Stimulated activated CD8-positive, alpha-beta memory T cell treated with anti-CD3 and anti-CD28 coated beads, Interleukin-4, amount 100 ng/mL, for 48 hours (primary cell): ENCODE measurements around the gene LPIN1.

Experiments
- DNase-seq: peaks from one replicate; pipeline ENCODE4 v3.0.0-alpha.2; 2020

The LPIN1 gene

DNA sequence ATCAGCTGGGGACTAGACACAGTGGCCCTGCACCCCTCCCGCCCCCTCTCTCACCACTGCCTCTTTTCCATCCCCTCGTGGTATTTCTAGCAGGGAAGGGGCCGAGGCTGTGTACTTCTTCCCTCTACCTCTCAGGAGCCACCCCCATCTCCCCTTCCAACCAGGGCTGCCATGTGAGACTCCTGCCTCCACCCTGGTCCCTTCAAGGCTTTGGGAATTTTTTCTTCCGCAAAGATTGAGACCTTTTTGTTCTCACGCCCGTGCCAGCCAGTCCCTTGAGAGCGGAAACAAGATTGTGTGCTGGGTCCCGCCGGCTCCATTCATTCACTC lies 39.1 kb downstream of the LPIN1 start:
- no peak for DNase-seq

DNA sequence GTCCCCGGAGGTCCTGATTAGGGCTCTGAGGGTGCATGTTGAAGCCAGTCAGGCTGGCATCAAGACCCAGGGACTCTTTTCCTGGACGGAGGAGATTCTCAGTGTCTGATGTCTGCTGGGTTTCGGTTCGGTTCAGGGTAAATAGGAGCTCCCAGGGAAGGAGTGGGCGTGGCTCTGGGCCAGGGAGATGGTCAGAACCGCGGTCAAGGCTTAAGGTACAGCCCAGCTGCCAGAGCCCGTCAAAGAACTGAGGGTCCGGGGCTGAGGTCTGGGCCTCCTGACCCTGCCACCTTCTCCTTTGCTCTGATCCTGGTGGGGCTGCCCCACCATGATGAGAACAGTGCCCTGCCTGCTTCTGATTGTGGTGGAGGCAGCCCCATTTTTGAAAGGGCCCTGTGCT lies 39.8 kb downstream of the LPIN1 start:
- no peak for DNase-seq

- peak; percentile 12 for DNase-seq
These were observed 40.2 kb downstream of the LPIN1 start for GRCh38 chr2:11786592-11786991.

DNA sequence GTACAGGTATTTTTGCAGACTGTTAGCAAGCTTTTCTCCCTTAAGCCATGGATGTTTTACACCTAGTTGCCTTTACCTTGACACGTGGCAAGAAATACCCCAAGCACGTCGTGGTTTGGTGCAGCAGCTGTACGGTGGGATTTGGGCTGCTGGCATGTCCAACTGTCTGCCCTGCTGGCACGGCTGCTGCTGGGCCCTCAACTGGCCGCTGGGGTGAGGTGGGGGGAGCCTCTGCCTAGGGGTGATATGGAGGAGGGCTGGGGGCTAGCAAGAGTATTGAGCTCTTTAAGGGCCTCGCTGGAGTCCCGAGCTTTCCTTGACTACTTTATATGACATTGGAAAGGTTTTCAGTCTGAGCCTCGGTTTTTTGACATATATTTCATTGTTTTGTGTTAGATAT lies 41.6 kb downstream of the LPIN1 start:
- DNase-seq = peak; percentile 6

GRCh38 chr2:11788461-11789124 lies 42.2 kb downstream of the LPIN1 start:
- DNase-seq = no peak

DNA sequence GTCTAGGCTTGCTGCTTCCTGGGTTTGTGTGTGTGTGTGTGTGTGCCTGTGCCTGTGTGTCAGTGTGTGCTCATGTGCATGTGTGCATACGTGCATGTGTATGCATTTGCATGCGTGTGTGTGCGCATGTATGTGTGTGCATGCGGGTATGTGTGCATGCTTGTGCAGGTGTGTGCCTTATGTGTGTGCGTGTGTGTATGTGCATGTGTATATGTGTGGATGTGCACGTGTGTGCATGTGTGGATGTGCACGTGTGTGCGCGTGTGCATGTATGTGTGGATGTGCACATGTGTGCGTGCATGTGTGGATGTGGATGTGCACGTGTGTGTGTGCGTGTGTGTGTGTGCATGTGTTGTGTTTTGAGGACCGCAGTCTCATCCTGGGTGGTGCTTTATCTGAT lies 42.8 kb downstream of the LPIN1 start:
- no peak for DNase-seq

GRCh38 chr2:11790228-11790627 lies 43.8 kb downstream of the LPIN1 start:
- no peak for DNase-seq

DNA sequence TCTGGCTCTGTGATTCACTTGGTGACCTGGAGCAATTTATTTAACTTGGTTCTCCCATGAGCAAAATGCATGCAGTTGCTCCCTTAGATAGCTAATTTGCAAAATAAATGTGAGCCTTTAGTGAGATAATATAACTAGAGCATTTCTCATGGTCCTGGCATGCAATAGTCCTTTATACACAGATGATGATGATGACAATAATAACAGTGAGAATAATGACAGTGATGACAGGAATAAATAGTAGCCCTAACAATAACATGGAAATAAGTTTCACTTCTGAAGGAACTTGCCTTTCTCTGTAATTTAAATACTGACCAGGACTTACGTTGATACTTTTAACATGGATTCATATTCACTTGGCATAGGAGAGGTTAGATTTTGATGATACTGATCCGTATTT lies 49.2 kb downstream of the LPIN1 start:
- no peak for DNase-seq

DNA sequence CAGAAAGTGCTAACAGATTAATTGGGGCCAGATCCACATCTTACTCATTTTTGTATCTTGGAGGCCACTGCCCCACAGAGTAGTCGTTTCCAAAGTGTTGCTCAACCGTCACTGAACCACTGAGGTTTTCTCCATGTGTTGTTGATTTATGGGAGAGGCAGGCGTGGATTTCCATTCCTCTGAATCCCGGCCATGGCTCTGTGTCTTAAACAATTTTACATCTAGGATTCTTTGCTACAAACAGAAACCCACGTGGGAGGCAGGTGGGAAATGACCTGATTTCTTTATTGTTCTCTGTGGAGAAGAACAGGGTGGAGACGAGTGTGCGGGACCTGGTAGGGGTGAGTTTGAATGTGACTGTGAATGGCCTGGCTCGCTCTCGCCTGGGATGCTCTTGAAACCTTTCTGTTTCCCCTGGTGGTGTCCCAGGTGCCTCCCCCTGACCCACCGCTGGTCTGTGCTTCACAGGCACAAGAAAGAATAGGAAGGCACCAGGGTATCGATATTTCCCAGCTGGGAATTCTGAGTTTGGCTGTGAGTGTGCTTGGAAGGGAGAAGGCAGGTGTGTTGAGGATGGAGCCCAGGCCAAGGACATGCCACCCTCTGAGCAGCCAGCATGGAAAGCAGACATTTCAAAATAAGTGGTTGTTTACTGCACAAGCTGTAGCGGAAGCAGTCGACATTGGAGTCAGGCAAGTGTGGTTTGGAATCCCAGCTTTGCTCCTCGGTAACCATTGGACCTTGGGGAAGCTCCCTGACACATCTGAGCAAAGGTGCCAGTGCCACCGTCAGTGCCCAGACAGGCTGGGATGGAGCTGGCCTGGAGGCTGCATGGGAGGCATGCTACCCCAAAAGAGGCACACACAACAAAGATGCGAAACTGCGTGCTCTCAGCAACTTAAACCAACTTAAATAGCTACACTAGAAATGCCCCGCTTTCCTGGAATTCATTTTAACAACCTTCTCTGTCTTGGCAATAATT lies 50.0 kb downstream of the LPIN1 start:
- DNase-seq = no peak

DNA sequence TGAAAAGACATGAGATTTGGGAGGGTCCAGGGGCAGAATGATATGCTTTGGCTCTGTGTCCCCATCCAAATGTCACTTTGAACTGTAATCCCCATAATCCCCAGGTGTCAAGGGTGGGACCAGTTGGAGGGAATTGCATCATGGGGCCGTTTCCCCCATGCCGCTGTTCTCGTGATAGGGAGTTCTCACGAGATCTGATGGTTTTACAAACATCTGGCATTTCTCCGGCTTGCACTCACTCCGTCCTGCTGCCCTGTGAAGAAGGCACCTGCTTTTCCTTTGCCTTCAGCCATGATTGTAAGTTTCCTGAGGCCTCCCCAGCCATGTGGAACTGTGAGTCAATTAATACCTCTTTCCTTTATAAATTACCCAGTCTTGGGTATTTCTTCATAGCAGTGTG lies 51.4 kb downstream of the LPIN1 start:
- DNase-seq = no peak

DNA sequence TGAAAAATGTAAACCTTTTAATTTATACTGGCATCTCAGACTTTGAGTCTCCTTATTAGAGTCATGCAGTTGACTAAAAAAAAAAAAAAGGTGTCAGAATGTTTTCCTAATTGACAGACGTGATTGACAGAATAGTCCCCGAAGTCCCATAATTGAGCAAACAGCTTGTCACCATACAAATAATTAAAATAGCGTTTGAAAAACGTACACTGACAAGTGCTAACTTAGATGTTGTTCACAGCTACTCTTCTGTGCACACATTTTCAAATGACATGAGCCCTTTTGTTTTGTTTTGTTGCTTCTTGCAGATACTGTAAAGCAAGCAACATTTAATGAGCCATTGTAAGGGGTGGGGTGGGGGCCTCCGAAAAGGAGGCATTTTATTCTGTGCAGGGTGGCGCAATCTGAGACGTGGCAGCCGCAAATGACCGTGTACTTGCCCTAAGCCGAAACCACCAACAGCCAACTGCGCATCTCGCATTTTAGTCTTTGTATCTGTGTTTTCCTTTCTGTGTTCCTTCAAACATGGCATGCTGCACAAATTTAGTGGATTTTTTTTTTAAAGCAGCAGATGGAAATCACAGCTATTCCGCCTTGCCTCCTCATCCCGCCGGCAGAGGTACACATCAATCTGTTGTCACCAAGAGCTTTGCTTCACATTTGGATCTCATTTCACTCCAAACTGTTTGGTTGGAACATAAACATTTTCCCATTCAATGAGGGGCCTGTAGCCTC lies 52.4 kb downstream of the LPIN1 start:
- no peak for DNase-seq

DNA sequence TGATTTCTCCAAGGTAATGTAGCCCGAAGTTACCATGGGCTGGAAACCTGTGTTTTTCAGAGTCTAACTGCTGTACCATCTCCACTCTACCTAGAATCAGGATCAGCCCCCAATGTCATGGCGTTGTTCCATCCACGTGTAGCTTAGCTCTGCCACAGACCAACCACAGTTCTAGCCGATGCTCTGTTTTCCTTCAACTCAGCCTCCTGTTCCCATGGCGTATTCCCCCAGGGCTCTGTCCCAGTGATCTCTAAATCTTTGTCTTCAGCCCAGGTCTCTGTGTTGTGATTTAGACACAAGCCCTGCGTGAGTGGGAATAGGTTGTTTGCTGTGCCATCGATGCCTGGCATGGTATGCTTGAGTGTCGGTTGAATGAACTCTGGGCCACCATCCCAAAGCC lies 53.4 kb downstream of the LPIN1 start:
- no peak for DNase-seq

DNA sequence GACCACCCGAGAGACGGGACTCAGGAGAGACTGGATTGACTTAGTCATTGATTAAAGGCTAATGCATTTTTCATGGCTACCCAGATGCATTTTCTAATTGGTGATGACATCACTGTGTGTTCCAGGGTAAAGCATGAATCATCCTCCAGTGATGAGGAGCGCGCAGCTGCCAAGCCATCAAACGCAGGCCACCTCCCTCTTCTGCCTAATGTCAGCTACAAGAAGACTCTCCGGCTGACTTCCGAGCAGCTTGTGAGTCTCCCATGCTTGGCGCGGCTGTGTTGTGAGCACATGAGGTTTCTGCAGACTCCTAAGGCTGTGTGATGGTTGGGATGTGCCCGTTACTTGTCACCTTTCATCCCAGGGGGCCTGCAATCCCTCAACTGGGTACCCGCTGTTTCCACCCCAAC lies 56.4 kb downstream of the LPIN1 start:
- no peak for DNase-seq

DNA sequence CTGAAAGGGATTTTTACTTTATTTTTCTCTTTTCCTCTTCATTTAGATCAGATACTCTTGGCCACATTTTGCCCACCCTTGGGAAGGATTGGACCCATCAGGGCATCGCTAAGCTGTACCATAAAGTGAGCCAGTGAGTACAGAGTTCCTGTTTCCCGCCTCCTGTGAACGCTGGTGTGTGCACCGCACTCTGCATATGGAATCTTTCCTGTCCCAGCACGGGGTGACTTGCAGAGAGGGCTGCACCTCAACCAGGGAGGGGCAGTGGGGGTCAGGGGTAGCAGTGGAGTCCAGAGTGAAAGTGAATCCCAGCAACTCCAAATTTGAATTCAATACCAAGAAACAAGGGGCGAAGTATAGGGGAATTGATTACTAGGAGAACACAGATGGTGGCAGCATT lies 58.6 kb downstream of the LPIN1 start:
- DNase-seq = no peak

- DNase-seq = no peak
These were observed 59.5 kb downstream of the LPIN1 start for GRCh38 chr2:11805920-11806319.

DNA sequence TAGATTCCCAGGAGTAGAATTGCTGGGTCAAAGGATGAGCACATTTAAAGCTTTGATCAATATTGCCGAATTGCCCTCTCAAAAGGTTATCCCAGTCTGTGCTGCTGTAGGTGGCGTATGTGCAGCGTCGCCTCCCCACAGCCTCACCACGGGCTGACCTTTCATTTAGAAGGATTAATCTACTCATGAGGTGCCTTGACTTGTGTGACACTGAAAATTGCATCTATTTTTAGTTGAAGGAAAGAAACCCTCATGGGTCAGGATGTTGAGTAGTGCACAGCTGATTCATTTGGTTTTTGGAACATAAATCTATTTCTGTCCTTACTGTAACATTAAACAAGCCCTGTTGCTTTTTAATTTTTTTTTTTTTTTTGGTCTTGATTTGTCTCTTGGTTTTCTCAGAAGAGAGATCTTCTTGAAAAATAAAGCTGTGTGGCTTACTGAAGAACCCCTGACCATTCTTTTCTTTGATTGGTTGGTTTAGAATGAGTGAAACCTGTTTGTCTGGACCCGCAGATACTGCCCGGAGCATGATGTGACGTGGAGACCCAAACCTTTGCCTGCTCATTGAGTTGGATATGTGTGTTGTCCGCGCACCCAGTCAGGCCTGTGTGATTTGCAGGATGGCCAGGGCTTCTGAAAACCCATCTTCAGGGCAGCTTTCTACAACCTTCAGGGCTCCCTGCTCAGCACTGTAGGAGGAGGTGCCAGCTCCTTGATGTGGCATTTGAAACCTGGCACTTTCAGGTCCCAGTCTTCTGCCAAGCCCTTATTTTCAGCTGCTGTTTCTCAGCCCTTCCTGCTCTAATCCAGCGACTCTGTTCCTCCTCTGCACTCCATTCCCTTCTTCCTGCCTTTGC lies 61.0 kb downstream of the LPIN1 start:
- DNase-seq = no peak

DNA sequence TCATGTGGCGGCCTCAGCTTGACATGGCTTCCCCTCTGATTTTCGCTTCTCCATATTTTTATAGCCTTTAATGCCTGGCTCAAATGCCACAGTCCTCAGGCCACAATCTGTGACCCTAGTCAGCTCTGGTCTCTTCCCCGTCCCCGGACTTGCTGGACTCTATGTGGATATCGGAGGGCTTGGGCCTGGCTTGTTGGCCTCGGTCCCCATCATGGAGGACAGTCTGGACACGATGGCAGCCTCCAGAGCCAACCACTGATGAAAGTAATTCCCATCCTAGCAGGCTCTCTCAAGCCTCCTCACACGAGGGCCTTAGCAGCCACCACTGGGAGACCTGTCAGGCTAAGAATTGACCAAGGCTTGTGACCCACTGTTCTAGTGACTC lies 61.6 kb downstream of the LPIN1 start:
- no peak for DNase-seq

DNA sequence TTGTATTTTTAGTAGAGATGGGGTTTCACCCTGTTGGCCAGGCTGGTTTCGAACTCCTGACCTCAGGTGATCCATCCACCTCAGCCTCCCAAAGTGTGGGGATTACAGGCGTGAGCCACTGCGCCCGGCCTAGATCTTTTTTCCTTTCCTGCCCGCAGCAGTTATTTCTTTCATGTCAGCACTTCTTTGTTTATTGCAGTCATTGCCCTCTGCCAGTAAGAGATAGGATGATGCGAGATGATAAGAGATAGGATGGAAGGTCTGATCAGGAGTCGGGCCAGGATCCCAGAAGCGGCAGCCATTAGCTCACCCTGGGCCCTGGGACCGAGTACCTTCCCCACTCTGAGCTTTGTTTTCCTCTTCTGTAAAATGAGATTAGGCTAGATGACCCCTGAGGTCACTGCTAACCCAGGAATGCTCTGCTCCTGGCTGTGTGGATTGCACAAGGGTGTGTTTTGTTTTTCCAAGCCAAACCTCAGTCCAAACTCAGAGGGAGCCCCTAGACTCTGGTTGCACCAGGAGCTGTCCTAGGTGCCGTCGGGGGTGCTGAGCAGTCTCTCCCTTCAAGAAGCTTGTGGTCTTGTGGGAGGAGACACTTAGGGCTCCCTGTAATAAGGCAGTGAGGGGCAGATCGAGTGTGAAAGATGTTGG lies 63.3 kb downstream of the LPIN1 start:
- no peak for DNase-seq

- DNase-seq = no peak
These were observed 64.0 kb downstream of the LPIN1 start for GRCh38 chr2:11810237-11810977.

DNA sequence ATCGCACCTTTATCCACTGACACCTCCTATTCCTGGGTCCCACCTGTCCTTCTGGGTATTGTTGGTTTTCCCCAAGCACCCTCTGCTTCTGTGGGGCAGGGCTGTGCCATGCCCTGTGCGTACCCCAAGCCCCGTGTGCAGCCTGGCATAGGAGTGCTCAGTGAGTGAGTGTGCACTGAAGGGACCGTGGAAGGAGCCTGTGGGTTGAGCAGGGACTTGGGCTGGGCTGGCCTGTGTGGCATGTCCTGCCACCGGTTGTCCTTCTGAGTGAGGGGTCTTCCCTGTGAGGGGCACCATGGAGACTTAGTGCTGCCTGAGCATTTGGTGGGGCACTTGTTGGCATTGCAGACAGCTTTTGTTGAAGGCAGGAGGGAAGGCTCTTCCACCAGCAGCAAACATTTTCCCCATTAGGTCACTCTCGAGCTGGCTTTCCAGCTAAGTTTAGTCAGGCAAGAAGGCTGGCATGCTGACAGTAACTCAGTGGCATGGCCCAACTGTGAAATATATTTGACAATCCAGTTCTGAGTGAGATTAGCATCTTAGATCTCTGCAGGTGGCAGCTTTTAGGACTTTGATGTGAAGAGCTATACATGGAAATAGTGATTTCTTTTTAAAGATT lies 64.7 kb downstream of the LPIN1 start:
- no peak for DNase-seq
